Retina (tissue), 1 donor: ENCODE data around the gene ANKRD40CL.
A peak's percentile ranks its signal among the peaks of the same experiment; 100 is the strongest.

ENCODE experiments used
- DNase-seq: peaks from one replicate; pipeline ENCODE4 v3.0.0-alpha.2; 2016

The ANKRD40CL gene

GRCh38 chr17:50785946-50786570 is 18.7 kb upstream of the ANKRD40CL start:
- DNase-seq = no peak

- no peak for DNase-seq
These were observed 17.8 kb upstream of the ANKRD40CL start for GRCh38 chr17:50785126-50785525.

- DNase-seq = no peak
These were observed 16.6 kb upstream of the ANKRD40CL start for GRCh38 chr17:50783905-50784304.

DNA sequence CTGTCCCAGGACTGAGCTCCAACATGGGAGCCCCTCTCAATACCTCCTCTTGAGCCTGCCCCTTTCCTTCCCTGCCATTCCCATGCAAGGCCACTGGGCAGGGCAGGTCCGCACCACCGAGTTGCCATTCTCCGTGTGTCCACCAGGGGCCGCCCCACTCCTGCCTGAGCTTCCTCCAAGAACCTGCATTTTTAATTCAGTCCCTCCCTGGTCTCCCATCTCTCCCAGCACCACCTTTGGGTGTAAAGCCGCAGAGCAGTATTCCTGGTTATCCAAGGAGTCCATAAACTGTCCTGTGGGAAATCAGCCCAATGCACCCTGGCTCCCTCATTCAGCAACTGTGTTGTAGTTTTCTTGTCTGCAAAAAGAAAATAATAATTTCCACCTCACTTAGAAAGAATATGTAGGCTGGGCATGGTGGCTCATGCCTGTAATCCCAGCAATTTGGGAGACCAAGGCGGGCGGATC is 15.9 kb upstream of the ANKRD40CL start:
- peak; percentile 96 for DNase-seq

DNA sequence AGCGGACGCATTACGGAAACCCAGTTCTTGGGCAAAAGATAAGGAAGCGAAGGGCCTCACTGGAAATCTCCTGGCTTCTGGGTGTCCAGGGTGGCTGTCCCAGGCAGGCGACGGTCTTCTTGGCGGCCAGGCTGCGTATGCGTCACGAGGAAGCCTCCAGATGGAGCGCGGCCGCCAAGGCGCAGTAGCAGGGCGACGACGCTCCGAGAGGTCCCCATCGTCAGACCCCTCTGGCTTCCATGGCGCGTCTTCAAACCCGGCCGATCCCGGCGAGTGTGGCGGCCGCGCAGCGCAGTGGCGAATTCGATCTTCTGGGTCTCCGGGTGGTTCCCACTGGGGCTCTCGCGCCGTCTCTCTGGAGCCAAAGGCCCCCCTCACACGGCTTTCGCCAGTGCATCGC is 13.8 kb upstream of the ANKRD40CL start:
- no peak for DNase-seq

GRCh38 chr17:50779747-50780353 is 12.5 kb upstream of the ANKRD40CL start:
- DNase-seq = no peak

- DNase-seq = no peak
These were observed 11.7 kb upstream of the ANKRD40CL start for GRCh38 chr17:50778988-50779387.

DNA sequence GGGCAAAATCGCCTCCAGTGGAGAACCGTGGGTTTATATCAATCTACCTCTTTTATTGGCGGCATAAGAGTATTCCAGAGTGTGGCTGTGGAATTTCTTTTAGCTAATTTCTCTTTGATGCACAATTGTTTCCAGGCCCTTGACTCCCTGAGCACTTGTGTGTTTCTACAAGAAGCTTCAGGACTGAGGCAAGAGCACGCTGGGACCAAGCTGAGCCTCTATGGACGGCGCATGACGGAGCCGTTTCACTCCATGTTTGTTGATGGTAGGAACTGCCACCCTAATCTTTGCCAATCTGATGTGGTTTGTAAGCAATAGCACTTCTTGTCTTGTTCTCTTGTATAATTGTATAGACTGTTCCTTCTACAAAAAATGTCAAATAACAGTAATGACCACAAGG is 11.2 kb upstream of the ANKRD40CL start:
- no peak for DNase-seq

- DNase-seq = no peak
These were observed 8.6 kb upstream of the ANKRD40CL start for GRCh38 chr17:50775926-50776325.

- no peak for DNase-seq
These were observed 7.0 kb upstream of the ANKRD40CL start for GRCh38 chr17:50774225-50774803.

- no peak for DNase-seq
These were observed 4.9 kb upstream of the ANKRD40CL start for GRCh38 chr17:50771991-50772785.

GRCh38 chr17:50770346-50770745 is 3.0 kb upstream of the ANKRD40CL start:
- no peak for DNase-seq

DNA sequence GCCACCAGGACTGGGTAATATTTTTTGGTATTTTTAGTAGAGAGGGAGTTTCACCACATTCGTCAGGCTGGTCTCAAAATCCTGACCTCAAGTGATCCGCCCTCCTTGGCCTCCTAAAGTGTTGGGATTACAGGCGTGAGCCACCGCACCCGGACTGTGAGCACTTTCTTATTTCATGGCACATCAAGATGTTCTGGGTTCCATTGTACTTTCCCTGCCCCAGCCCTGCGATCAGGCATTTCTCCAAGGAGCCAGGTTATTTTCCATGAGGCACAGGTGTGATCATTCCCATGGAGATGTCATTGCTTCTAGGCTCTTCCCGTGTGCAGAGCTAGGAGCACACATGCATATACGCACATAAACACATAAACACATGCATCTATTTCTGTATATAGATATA is 2.6 kb upstream of the ANKRD40CL start:
- DNase-seq = no peak

DNA sequence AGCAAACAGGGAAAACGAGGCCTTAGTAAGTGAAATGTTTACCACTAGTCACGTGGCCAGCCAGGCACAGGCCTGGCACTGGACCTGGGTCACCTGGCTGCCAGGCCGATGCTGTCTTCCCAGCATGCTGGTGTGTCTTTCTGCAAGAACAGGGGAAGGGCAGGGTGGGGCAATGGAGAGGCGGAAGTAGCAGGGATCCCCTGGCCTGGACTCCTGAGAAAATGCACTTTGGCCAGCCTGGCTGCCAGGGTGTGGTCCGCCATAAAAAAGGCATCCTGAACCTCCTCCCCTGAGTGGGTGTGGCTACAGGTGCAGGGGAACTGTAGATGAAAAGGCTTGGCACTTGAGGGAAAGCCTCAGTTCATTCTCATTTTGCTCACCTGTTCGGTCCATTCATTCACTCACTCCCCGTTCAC is 1.0 kb upstream of the ANKRD40CL start:
- DNase-seq = no peak

DNA sequence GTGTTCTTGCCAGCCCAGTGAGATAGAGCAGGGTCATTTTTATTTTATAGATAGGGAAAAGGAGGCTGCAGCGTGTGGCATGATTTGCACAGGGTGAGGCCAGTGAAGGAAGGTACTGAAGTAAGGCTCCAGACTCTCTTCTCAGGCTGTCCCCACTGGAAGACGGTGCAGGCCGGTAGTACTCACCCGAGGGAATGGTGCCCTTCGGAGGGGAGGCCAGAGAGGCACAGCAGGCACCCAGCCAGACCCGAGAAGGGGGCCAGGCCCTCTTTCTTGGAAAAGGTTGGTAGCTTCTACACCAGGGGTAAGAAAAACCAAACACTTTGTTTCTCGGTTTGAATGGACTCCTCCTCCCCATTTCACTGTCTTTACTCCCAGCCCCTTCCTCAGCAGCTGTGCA is 288 bp downstream of the ANKRD40CL start:
- no peak for DNase-seq

- DNase-seq = no peak
These were observed 895 bp downstream of the ANKRD40CL start for GRCh38 chr17:50766222-50767023.

DNA sequence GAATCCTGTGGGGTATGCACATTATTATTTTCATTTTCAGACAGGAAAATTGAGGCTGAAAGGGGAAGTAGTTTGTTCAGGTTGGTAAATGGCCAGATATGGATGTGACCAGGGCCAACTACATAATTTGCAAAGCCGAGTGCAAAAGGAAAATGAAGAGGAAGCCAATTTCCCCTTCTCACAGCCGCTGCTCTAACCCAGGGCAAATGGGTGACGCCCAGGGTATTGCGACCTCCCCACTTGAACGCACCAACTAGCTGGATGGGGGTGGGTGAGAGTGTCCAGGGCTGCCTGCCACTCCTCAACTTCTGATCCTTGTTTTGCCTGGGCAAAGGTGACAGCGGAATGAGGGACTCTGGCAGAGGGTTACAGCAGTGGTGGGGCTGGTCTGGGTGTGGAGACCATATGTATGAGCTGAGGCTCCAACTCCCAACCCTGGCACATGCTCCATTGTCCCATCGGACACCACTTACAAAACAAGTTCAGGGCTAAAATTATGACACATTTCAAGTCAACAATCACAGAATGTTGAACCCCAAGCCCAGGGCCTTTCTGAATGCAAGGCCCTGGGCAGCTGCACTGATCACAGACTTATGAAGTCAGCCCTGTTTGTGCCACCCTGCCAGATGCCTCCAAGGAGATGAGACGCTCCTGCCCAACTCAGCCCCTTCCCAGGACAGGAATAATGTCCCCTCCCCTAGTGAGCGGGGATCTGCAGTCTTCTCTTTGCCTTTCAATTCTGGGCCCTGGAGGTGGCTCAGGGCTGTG is 1.7 kb downstream of the ANKRD40CL start:
- no peak for DNase-seq

GRCh38 chr17:50764734-50765149 is 2.6 kb downstream of the ANKRD40CL start:
- peak; percentile 45 for DNase-seq

DNA sequence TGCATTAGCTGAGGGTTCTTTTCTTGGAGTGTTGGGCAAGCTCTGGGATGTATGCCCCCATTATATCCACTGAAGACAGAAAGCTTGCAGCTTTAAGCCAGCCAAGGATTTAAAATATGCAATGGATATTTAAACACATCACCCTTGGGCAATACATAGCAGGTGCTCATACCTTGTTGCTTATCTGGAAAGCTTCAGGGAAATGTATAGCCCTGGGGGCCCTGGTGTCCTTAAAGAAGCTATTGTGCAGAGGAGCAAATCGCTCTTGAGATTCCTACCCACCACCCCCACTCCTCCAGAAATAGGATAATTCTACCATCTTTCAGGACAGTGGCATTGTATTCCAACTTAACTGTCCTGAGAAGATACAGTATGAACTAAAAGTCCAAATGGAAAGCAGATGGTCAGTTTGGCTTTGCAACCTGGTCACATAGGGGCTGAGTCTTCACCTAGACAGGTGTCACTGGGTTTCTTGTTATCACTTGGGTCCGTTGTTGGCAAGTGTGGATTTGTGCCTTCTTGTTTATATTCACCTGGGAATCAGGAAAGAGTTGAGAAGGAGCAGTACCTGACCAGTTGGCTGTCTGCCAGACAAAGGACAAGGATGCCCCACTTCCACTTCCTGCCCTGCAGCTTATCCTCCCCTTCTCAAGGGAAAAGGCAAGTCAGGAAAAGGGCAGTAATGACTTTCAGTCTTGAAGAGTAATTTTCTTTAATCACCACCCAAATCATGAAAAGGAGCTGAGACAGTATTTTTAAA is 3.4 kb downstream of the ANKRD40CL start:
- no peak for DNase-seq

- DNase-seq = no peak
These were observed 5.1 kb downstream of the ANKRD40CL start for GRCh38 chr17:50762177-50762576.

- DNase-seq = no peak
These were observed 8.3 kb downstream of the ANKRD40CL start for GRCh38 chr17:50758989-50759544.
